ENCODE data around the gene TTC27.

GRCh38 chr2:32864334-32865111, 236.7 kb downstream of the TTC27 start:
- TF ChIP-seq CTCF (optimal IDR thresholded peaks at IDR 0.05 in 1 of 3, IDR thresholded peaks at IDR 0.05 in 1 of 3, conservative IDR thresholded peaks at IDR 0.05 in 1 of 3; ENCODE audit: extremely low read depth in 1 of 3, insufficient read depth in 2 of 3, low read length in 3 of 3) (no peak), EZH2 (IDR thresholded peaks at IDR 0.05; ENCODE audit: low read length) (no peak)

Data from keratinocyte (primary cell).